Tibial nerve (tissue), 4 donors: ENCODE data around the gene FNDC3A.

Source experiments
- EP300 ChIP-seq, 2 donors: sonication (generic); formaldehyde crosslinking; IDR thresholded peaks; one replicate each; pipeline ENCODE4 v1.6.1; 2017; ENCODE audit warnings: antibody characterized with exemption in 2 of 2, mild to moderate bottlenecking in 1 of 2
- POLR2A ChIP-seq, 2 donors: fragments of 450-650 bp; IDR thresholded peaks; one replicate each; pipeline ENCODE4 v1.6.1; 2017; ENCODE audit warnings: antibody characterized with exemption in 2 of 2, mild to moderate bottlenecking in 2 of 2, moderate library complexity in 2 of 2
- TF ChIP-seq, protein P1 (sequence below), 5 experiments: fragments of 200-600 bp in 3 of 5; fragments of 450-650 bp in 2 of 5; sonication (generic) in 3 of 5; IDR thresholded peaks; one replicate each; pipeline ENCODE4 v1.5.1; 2016 to 2019; ENCODE audit warnings: antibody characterized with exemption in 5 of 5, mild to moderate bottlenecking in 3 of 5, moderate library complexity in 2 of 5

DNA sequence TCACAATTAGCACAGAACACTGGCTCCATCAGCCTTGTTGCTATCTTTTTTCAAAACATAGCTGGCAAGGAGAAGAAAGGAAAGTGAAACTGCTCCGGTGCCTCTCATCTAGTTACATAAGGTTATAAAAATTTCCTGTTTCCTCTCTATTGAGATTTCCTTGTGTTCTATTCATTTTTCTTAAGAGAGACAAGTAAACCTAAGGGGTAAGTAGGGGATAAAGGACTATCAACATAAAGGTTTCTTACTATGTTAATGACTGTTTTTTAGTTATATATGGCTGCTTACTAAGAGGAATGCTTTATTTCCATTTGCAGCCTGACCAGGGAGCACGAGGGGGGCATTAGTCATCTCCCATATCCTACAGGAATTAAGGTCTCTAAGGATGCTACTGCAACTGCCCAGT lies 171.2 kb downstream of the FNDC3A start:
- TF ChIP-seq, protein P1, sequence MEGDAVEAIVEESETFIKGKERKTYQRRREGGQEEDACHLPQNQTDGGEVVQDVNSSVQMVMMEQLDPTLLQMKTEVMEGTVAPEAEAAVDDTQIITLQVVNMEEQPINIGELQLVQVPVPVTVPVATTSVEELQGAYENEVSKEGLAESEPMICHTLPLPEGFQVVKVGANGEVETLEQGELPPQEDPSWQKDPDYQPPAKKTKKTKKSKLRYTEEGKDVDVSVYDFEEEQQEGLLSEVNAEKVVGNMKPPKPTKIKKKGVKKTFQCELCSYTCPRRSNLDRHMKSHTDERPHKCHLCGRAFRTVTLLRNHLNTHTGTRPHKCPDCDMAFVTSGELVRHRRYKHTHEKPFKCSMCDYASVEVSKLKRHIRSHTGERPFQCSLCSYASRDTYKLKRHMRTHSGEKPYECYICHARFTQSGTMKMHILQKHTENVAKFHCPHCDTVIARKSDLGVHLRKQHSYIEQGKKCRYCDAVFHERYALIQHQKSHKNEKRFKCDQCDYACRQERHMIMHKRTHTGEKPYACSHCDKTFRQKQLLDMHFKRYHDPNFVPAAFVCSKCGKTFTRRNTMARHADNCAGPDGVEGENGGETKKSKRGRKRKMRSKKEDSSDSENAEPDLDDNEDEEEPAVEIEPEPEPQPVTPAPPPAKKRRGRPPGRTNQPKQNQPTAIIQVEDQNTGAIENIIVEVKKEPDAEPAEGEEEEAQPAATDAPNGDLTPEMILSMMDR (IDR thresholded peaks at IDR 0.05) = no peak
- TF ChIP-seq POLR2A (IDR thresholded peaks at IDR 0.05) (no peak), EP300 (IDR thresholded peaks at IDR 0.05) (no peak)
